ENCODE data around the gene TUBB4B. TPM values are rescaled to one million over a fixed set of nuclear protein-coding genes. Genes with fewer than 3 reads are reported as not detected.

The TUBB4B gene
- total and polyA plus RNA-seq, 2 experiments from 2014 or later, result 334 to 389 TPM

GRCh38 chr9:137247916-137248175 lies 6.8 kb downstream of the TUBB4B start:
- H4K20me1 ChIP-seq (replicated peaks; ENCODE audit: insufficient read depth), result peaks cover 4% of the 10 kb centered on the region; the same call in 1 of the 2 replicates
- no peak overlapping the region for H3K27ac ChIP-seq (ENCODE audit: low read depth)
- Mint-ChIP-seq H3K9me3 (no peaks in the 10 kb centered on the region), H3K27me3 (ENCODE audit: insufficient read depth, low read depth, poor library complexity) (peaks cover 21% of the 10 kb centered on the region), H3K27ac (no peak overlapping the region), H3K4me1 (peaks cover 24% of the 10 kb centered on the region), H3K4me3 (no peak overlapping the region), H3K36me3 (ENCODE audit: low read depth) (peaks cover 14% of the 10 kb centered on the region)
- no peak overlapping the region for H2AFZ ChIP-seq
- DNase-seq (ENCODE audit: low spot score), result no peak
- TF ChIP-seq ZNF462 (CRISPR knock-in tag; IDR thresholded peaks at IDR 0.05) (no peak), ZNF114 (CRISPR knock-in tag; IDR thresholded peaks at IDR 0.05) (no peak), EZH2 (IDR thresholded peaks at IDR 0.05; ENCODE audit: low read depth, unreplicated experiment) (no peak), JUNB (IDR thresholded peaks at IDR 0.05; ENCODE audit: unreplicated experiment) (no peak), CREB1 (CRISPR knock-in tag; IDR thresholded peaks at IDR 0.05; ENCODE audit: low read depth) (no peak), CTCF (conservative IDR thresholded peaks at IDR 0.05; ENCODE audit: low read depth in 2 of 2) (no peak), EZH2phosphoT487 (IDR thresholded peaks at IDR 0.05; ENCODE audit: unreplicated experiment) (no peak), ETS1 (IDR thresholded peaks at IDR 0.05) (no peak), POLR2AphosphoS5 (IDR thresholded peaks at IDR 0.05; ENCODE audit: low read depth) (no peak), NANOG (IDR thresholded peaks at IDR 0.05; ENCODE audit: borderline replicate concordance) (no peak), ZNF331 (CRISPR knock-in tag; IDR thresholded peaks at IDR 0.05; ENCODE audit: low read depth) (no peak), STAT1 (IDR thresholded peaks at IDR 0.05; ENCODE audit: unreplicated experiment) (no peak), REST (IDR thresholded peaks at IDR 0.05; ENCODE audit: unreplicated experiment) (no peak)
- H3K9me2 ChIP-seq (ENCODE audit: insufficient read depth), result no peaks in the 10 kb centered on the region
- peaks cover under 1% of the 10 kb centered on the region; the same call in 1 of the 2 replicates for H3K79me2 ChIP-seq (replicated peaks; ENCODE audit: insufficient read depth)
- 0 out of 2 replicates have a peak, but pooled peaks cover 17% of the 10 kb centered on the region for H3F3A ChIP-seq (replicated peaks; ENCODE audit: low read depth)
- peaks cover 15% of the 10 kb centered on the region; the same call in 1 of the 2 replicates for H3K4me1 ChIP-seq (ENCODE audit: insufficient read depth)
- no peak for ATAC-seq
- no peak overlapping the region for H3K4me3 ChIP-seq
- no peak overlapping the region for H3K4me2 ChIP-seq
- no peaks in the 10 kb centered on the region for H3K27me3 ChIP-seq (ENCODE audit: insufficient read depth)
- H3K36me3 ChIP-seq (ENCODE audit: insufficient read depth), result no peaks in the 10 kb centered on the region

All from GM23338 (cell line).